DOHH2 (cell line): ENCODE results near the gene CNKSR2.

Experiments
- H3F3A ChIP-seq: fragments of 200-600 bp; sonication (generic), shearing (Covaris generic); 2 replicates; pipeline ENCODE4 v1.6.0; 2016; ENCODE audit warnings: antibody characterized with exemption, mild to moderate bottlenecking; ENCODE audit not compliant: control insufficient read depth, insufficient read depth
- H3K27ac ChIP-seq: fragments of 200-600 bp; sonication (generic); 2 replicates; pipeline ENCODE4 v1.5.1; 2014; ENCODE audit warnings: low read depth, mild to moderate bottlenecking, low read length, moderate library complexity
- H3K27me3 ChIP-seq: fragments of 200-600 bp; sonication (generic); 2 replicates; pipeline ENCODE4 v1.6.1; 2014; ENCODE audit warnings: mild to moderate bottlenecking, low read length, mixed read lengths; ENCODE audit not compliant: control insufficient read depth
- H3K36me3 ChIP-seq: fragments of 200-600 bp; sonication (generic); 2 replicates; pipeline ENCODE4 v1.6.1; 2014; ENCODE audit warnings: mild to moderate bottlenecking, low read length, moderate library complexity, mixed read lengths; ENCODE audit not compliant: control insufficient read depth
- H3K4me1 ChIP-seq: fragments of 200-600 bp; sonication (generic); 2 replicates; pipeline ENCODE4 v1.6.1; 2014; ENCODE audit warnings: mild to moderate bottlenecking, low read length, mixed read lengths; ENCODE audit not compliant: control insufficient read depth
- H3K4me2 ChIP-seq: fragments of 200-600 bp; sonication (generic); 2 replicates; pipeline ENCODE4 v1.6.0; 2014; ENCODE audit warnings: mild to moderate bottlenecking, low read length, moderate library complexity
- H3K4me3 ChIP-seq: fragments of 200-600 bp; sonication (generic); 2 replicates; pipeline ENCODE4 v1.5.1; 2014; ENCODE audit warnings: mild to moderate bottlenecking, low read length, mixed read lengths
- H3K79me2 ChIP-seq: fragments of 200-600 bp; sonication (generic); 2 replicates; pipeline ENCODE4 v1.6.1; 2014; ENCODE audit warnings: mild to moderate bottlenecking, low read length, mixed read lengths; ENCODE audit not compliant: control insufficient read depth
- H3K9me2 ChIP-seq: fragments of 200-600 bp; sonication (generic); replicated peaks from 2 replicates; pipeline ENCODE4 v1.6.1; 2014; ENCODE audit warnings: mild to moderate bottlenecking, low read length, mixed read lengths; ENCODE audit not compliant: control insufficient read depth
- H3K9me3 ChIP-seq: fragments of 200-600 bp; sonication (generic); 2 replicates; pipeline ENCODE4 v1.6.1; 2014; ENCODE audit warnings: antibody characterized with exemption, low read length, mixed read lengths; ENCODE audit not compliant: control insufficient read depth, insufficient read depth
- H4K20me1 ChIP-seq: fragments of 200-600 bp; sonication (generic); 2 replicates; pipeline ENCODE4 v1.6.0; 2014; ENCODE audit warnings: low read depth, mild to moderate bottlenecking, antibody characterized with exemption, low read length, moderate library complexity; ENCODE audit not compliant: control insufficient read depth, insufficient read depth
- EZH2phosphoT487 ChIP-seq: fragments of 200-600 bp; sonication (generic); IDR thresholded peaks from 2 replicates; pipeline ENCODE4 v1.6.1; 2017; ENCODE audit warnings: borderline replicate concordance, mild to moderate bottlenecking, antibody characterized with exemption, low read length, moderate library complexity, mixed read lengths
- TF ChIP-seq, protein P1 (sequence below): fragments of 200-600 bp; sonication (generic); IDR thresholded peaks from one replicate; pipeline ENCODE4 v1.5.1; 2014; ENCODE audit warnings: antibody characterized with exemption, mild to moderate bottlenecking, low read depth, low read length; ENCODE audit not compliant: poor library complexity, severe bottlenecking

CNKSR2 gene

DNA sequence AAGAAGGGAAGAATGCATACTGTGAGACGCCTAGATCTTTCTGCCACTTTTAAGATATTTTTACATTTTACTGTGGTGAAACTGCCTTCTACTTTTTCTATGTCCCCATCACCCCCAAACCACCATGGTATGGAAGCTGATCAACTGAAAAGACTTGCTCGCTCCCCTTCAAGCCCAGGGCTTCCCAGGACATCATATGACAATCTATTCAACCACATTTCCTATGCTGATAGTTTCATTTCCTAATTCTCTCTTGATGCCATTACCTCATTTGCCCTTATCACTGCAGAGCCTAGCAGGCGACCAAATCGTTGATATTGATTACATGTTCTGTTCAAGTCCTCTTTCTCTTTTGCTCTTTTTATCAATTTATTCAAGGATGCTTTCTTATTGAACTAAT, 324.1 kb downstream of the CNKSR2 start:
- TF ChIP-seq, protein P1, sequence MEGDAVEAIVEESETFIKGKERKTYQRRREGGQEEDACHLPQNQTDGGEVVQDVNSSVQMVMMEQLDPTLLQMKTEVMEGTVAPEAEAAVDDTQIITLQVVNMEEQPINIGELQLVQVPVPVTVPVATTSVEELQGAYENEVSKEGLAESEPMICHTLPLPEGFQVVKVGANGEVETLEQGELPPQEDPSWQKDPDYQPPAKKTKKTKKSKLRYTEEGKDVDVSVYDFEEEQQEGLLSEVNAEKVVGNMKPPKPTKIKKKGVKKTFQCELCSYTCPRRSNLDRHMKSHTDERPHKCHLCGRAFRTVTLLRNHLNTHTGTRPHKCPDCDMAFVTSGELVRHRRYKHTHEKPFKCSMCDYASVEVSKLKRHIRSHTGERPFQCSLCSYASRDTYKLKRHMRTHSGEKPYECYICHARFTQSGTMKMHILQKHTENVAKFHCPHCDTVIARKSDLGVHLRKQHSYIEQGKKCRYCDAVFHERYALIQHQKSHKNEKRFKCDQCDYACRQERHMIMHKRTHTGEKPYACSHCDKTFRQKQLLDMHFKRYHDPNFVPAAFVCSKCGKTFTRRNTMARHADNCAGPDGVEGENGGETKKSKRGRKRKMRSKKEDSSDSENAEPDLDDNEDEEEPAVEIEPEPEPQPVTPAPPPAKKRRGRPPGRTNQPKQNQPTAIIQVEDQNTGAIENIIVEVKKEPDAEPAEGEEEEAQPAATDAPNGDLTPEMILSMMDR, result no peak
- TF ChIP-seq EZH2phosphoT487, result no peak
- Histone ChIP-seq H3K9me3 (no peaks in the 10 kb centered on the region), H3K4me2 (no peak overlapping the region)

GRCh38 chrX:21699136-21699535, 324.9 kb downstream of the CNKSR2 start:
- no peaks in the 10 kb centered on the region for H3K27me3 ChIP-seq

More for the DNA sequence above, 324.1 kb downstream of the CNKSR2 start:
- no peaks in the 10 kb centered on the region for H4K20me1 ChIP-seq
- H3K27ac ChIP-seq, result no peak overlapping the region
- H3K4me1 ChIP-seq, result no peaks in the 10 kb centered on the region
- no peaks in the 10 kb centered on the region for H3K9me2 ChIP-seq
- no peaks in the 10 kb centered on the region for H3K79me2 ChIP-seq
- no peaks in the 10 kb centered on the region for H3K27me3 ChIP-seq
- H3F3A ChIP-seq, result no peaks in the 10 kb centered on the region
- H3K4me3 ChIP-seq, result no peak overlapping the region
- no peaks in the 10 kb centered on the region for H3K36me3 ChIP-seq

GRCh38 chrX:21700275-21700674, 326.1 kb downstream of the CNKSR2 start:
- no peaks in the 10 kb centered on the region for H3K9me2 ChIP-seq
- H3K27me3 ChIP-seq, result no peaks in the 10 kb centered on the region
- TF ChIP-seq EZH2phosphoT487, result no peak
- TF ChIP-seq, protein P1, result no peak
- H3K36me3 ChIP-seq, result no peaks in the 10 kb centered on the region
- no peak overlapping the region for H3K4me2 ChIP-seq
- no peak overlapping the region for H3K27ac ChIP-seq
- H3K4me3 ChIP-seq, result no peak overlapping the region
- no peaks in the 10 kb centered on the region for H3K9me3 ChIP-seq
- no peaks in the 10 kb centered on the region for H4K20me1 ChIP-seq
- H3F3A ChIP-seq, result no peaks in the 10 kb centered on the region
- H3K4me1 ChIP-seq, result no peaks in the 10 kb centered on the region
- H3K79me2 ChIP-seq, result no peaks in the 10 kb centered on the region

More at GRCh38 chrX:21699136-21699535, 324.9 kb downstream of the CNKSR2 start:
- Histone ChIP-seq H3K27ac (no peak overlapping the region), H4K20me1 (no peaks in the 10 kb centered on the region), H3K36me3 (no peaks in the 10 kb centered on the region), H3K4me1 (no peaks in the 10 kb centered on the region), H3F3A (no peaks in the 10 kb centered on the region), H3K79me2 (no peaks in the 10 kb centered on the region), H3K9me3 (no peaks in the 10 kb centered on the region), H3K4me3 (no peak overlapping the region), H3K9me2 (no peaks in the 10 kb centered on the region), H3K4me2 (no peak overlapping the region)
- TF ChIP-seq EZH2phosphoT487, result no peak
- TF ChIP-seq, protein P1, result no peak
